GM23338 (cell line): Measurements from ENCODE around the gene MAP3K7CL. TPM values are rescaled to one million over a fixed set of nuclear protein-coding genes. Genes with fewer than 3 reads are reported as not detected.

Source experiments
- ATAC-seq: fragments of 200-7000 bp; cut with Tn5 transposase; 3 replicates; pipeline ENCODE4 v1.9.1; 2020
- DNase-seq: peaks from one replicate; pipeline ENCODE4 v3.0.0-alpha.2; 2015; ENCODE audit warnings: low spot score
- H2AFZ ChIP-seq: fragments of 200-600 bp; sonication (generic); 2 replicates; pipeline ENCODE4 v1.8.0; 2016; ENCODE audit warnings: antibody characterized with exemption, mild to moderate bottlenecking, moderate library complexity
- H3F3A ChIP-seq: fragments of 200-600 bp; sonication (generic); replicated peaks from 2 replicates; pipeline ENCODE4 v1.8.0; 2017; ENCODE audit warnings: antibody characterized with exemption, mixed run types, low read depth
- H3K27ac ChIP-seq: fragments of 200-600 bp; sonication (generic); 2 replicates; pipeline ENCODE4 v1.6.1; 2016; ENCODE audit warnings: low read depth
- H3K27me3 ChIP-seq: fragments of 200-600 bp; sonication (generic); 2 replicates; pipeline ENCODE4 v1.8.0; 2016; ENCODE audit warnings: mild to moderate bottlenecking, mixed run types, moderate library complexity; ENCODE audit not compliant: insufficient read depth
- H3K36me3 ChIP-seq: fragments of 200-600 bp; sonication (generic); 2 replicates; pipeline ENCODE4 v1.8.0; 2016; ENCODE audit warnings: mild to moderate bottlenecking; ENCODE audit not compliant: insufficient read depth
- H3K4me1 ChIP-seq: fragments of 200-600 bp; sonication (generic); 2 replicates; pipeline ENCODE4 v1.8.0; 2016; ENCODE audit warnings: mild to moderate bottlenecking, moderate library complexity; ENCODE audit not compliant: insufficient read depth
- H3K4me2 ChIP-seq: fragments of 200-600 bp; sonication (generic); 2 replicates; pipeline ENCODE4 v1.7.1; 2017; ENCODE audit warnings: mixed run types
- H3K4me3 ChIP-seq: fragments of 200-600 bp; sonication (generic); 2 replicates; pipeline ENCODE4 v1.6.1; 2016; ENCODE audit warnings: mixed run types
- H3K79me2 ChIP-seq: fragments of 200-600 bp; sonication (generic); replicated peaks from 2 replicates; pipeline ENCODE4 v1.8.0; 2017; ENCODE audit warnings: mild to moderate bottlenecking; ENCODE audit not compliant: insufficient read depth
- H3K9me2 ChIP-seq: fragments of 200-600 bp; sonication (generic); 2 replicates; pipeline ENCODE4 v1.8.0; 2017; ENCODE audit not compliant: insufficient read depth
- H4K20me1 ChIP-seq: fragments of 200-600 bp; sonication (generic); replicated peaks from 2 replicates; pipeline ENCODE4 v1.8.0; 2017; ENCODE audit warnings: mild to moderate bottlenecking; ENCODE audit not compliant: insufficient read depth
- H3K27ac Mint-ChIP-seq: 2 replicates; pipeline ENCODE4 v1.8.0; 2020; ENCODE audit warnings: inconsistent platforms, mild to moderate bottlenecking, moderate library complexity, mixed read lengths
- H3K27me3 Mint-ChIP-seq: 3 replicates; pipeline ENCODE4 v1.8.0; 2022; ENCODE audit warnings: low read depth, mild to moderate bottlenecking, moderate library complexity, mixed read lengths, inconsistent platforms; ENCODE audit not compliant: insufficient read depth, poor library complexity
- H3K36me3 Mint-ChIP-seq: 3 replicates; pipeline ENCODE4 v1.8.0; 2021; ENCODE audit warnings: low read depth, mild to moderate bottlenecking, inconsistent platforms, moderate library complexity, mixed read lengths
- H3K4me1 Mint-ChIP-seq: 3 replicates; pipeline ENCODE4 v1.8.0; 2020; ENCODE audit warnings: mild to moderate bottlenecking, inconsistent platforms, mixed read lengths
- H3K4me3 Mint-ChIP-seq: 3 replicates; pipeline ENCODE4 v1.8.0; 2021; ENCODE audit warnings: moderate library complexity, mild to moderate bottlenecking, inconsistent platforms, mixed read lengths
- H3K9me3 Mint-ChIP-seq: 3 replicates; pipeline ENCODE4 v1.8.0; 2020; ENCODE audit warnings: moderate library complexity, mild to moderate bottlenecking, inconsistent platforms, mixed read lengths
- CTCF ChIP-seq, 2 experiments: fragments of 200-600 bp in 1 of 2; sonication (generic) in 1 of 2; conservative IDR thresholded peaks; 2 replicates each; pipeline versions ENCODE4 v1.5.1 to v1.6.1; 2016 to 2017; ENCODE audit warnings: antibody characterized with exemption in 2 of 2, low read depth in 2 of 2, mild to moderate bottlenecking in 2 of 2, moderate library complexity in 1 of 2
- ETS1 ChIP-seq: IDR thresholded peaks from 2 replicates; pipeline ENCODE4 v1.6.1; 2016; ENCODE audit warnings: antibody characterized with exemption
- EZH2 ChIP-seq: fragments of 200-600 bp; sonication (generic); IDR thresholded peaks from one replicate; pipeline ENCODE4 v1.8.0; 2017; ENCODE audit warnings: antibody characterized with exemption, mild to moderate bottlenecking, low read depth; ENCODE audit not compliant: unreplicated experiment
- EZH2phosphoT487 ChIP-seq: fragments of 200-600 bp; sonication (generic); IDR thresholded peaks from one replicate; pipeline ENCODE4 v1.8.1; 2018; ENCODE audit warnings: antibody characterized with exemption; ENCODE audit not compliant: unreplicated experiment
- REST ChIP-seq: IDR thresholded peaks from one replicate; pipeline ENCODE4 v1.6.1; 2018; ENCODE audit warnings: antibody characterized with exemption; ENCODE audit not compliant: unreplicated experiment
- STAT1 ChIP-seq: IDR thresholded peaks from one replicate; pipeline ENCODE4 v1.6.1; 2016; ENCODE audit warnings: antibody characterized with exemption; ENCODE audit not compliant: unreplicated experiment
- polyA plus RNA-seq: library from polyadenylated mRNA; unstranded; fragments of >200 nt; fragmentation: Nextera tagmentation; extraction: Ambion mirVana; gene quantifications from 2 replicates; pipeline ENCODE4 v1.2.1, GENCODE V29; 2016
- total RNA-seq: library from RNA; depleted of rRNA; stranded (reverse); fragments of >200 nt; shearing (Covaris generic); gene quantifications from 2 replicates; pipeline ENCODE4 v1.2.3, GENCODE V29; 2014
- TF ChIP-seq, protein P1 (sequence below): fragments of 250-450 bp; sonication (Bioruptor Pico); IDR thresholded peaks from 2 replicates; pipeline ENCODE4 v1.5.0; 2020; ENCODE audit warnings: mild to moderate bottlenecking, moderate library complexity

MAP3K7CL gene
- total and polyA plus RNA-seq, 2 experiments from 2014 or later, result 2.4 to 3.6 TPM

DNA sequence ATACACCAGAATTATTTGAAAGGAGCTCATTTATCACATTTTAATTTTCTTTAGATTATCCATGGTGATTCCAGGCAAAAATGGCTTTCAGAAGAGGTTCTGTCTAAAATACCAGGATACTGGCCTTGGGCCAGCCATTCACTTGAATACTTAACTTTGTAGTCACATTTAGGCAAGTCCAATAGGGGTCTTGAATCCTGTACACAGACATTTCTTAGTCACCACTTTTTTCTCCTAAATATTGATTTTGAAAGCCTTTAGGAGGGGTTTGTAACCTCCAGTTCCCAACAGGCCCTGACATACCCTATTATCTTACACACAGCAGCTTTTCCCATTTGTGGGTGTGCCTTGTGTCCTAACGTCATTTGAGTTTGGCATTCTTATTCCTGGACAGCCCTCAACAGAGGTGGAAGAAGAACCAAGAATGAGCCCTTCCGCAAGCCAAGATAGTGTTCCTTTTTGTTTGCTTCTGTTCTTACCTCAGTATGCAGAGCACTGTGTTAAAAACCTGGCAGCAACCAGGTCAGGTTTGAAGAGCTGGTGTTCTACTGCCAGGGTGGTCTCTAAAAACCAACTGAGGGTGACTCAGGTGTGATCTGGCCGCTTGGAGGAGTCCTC, 19.5 kb downstream of the MAP3K7CL start:
- Mint-ChIP-seq H3K4me3 (no peak overlapping the region), H3K27ac (no peak overlapping the region), H3K27me3 (peaks cover 2% of the 10 kb centered on the region), H3K36me3 (no peaks in the 10 kb centered on the region), H3K4me1 (no peaks in the 10 kb centered on the region), H3K9me3 (no peaks in the 10 kb centered on the region)
- Histone ChIP-seq H3K4me1 (no peaks in the 10 kb centered on the region), H4K20me1 (no peaks in the 10 kb centered on the region), H3K36me3 (no peaks in the 10 kb centered on the region), H3K79me2 (no peaks in the 10 kb centered on the region), H3K27me3 (no peaks in the 10 kb centered on the region), H3K4me2 (no peak overlapping the region), H3K4me3 (no peak overlapping the region), H3K27ac (no peak overlapping the region), H2AFZ (no peak overlapping the region), H3K9me2 (0 out of 2 replicates have a peak, but pooled peaks cover 5% of the 10 kb centered on the region), H3F3A (no peaks in the 10 kb centered on the region)
- DNase-seq (no peak), ATAC-seq (no peak)
- no peak for TF ChIP-seq ETS1
- TF ChIP-seq, protein P1, sequence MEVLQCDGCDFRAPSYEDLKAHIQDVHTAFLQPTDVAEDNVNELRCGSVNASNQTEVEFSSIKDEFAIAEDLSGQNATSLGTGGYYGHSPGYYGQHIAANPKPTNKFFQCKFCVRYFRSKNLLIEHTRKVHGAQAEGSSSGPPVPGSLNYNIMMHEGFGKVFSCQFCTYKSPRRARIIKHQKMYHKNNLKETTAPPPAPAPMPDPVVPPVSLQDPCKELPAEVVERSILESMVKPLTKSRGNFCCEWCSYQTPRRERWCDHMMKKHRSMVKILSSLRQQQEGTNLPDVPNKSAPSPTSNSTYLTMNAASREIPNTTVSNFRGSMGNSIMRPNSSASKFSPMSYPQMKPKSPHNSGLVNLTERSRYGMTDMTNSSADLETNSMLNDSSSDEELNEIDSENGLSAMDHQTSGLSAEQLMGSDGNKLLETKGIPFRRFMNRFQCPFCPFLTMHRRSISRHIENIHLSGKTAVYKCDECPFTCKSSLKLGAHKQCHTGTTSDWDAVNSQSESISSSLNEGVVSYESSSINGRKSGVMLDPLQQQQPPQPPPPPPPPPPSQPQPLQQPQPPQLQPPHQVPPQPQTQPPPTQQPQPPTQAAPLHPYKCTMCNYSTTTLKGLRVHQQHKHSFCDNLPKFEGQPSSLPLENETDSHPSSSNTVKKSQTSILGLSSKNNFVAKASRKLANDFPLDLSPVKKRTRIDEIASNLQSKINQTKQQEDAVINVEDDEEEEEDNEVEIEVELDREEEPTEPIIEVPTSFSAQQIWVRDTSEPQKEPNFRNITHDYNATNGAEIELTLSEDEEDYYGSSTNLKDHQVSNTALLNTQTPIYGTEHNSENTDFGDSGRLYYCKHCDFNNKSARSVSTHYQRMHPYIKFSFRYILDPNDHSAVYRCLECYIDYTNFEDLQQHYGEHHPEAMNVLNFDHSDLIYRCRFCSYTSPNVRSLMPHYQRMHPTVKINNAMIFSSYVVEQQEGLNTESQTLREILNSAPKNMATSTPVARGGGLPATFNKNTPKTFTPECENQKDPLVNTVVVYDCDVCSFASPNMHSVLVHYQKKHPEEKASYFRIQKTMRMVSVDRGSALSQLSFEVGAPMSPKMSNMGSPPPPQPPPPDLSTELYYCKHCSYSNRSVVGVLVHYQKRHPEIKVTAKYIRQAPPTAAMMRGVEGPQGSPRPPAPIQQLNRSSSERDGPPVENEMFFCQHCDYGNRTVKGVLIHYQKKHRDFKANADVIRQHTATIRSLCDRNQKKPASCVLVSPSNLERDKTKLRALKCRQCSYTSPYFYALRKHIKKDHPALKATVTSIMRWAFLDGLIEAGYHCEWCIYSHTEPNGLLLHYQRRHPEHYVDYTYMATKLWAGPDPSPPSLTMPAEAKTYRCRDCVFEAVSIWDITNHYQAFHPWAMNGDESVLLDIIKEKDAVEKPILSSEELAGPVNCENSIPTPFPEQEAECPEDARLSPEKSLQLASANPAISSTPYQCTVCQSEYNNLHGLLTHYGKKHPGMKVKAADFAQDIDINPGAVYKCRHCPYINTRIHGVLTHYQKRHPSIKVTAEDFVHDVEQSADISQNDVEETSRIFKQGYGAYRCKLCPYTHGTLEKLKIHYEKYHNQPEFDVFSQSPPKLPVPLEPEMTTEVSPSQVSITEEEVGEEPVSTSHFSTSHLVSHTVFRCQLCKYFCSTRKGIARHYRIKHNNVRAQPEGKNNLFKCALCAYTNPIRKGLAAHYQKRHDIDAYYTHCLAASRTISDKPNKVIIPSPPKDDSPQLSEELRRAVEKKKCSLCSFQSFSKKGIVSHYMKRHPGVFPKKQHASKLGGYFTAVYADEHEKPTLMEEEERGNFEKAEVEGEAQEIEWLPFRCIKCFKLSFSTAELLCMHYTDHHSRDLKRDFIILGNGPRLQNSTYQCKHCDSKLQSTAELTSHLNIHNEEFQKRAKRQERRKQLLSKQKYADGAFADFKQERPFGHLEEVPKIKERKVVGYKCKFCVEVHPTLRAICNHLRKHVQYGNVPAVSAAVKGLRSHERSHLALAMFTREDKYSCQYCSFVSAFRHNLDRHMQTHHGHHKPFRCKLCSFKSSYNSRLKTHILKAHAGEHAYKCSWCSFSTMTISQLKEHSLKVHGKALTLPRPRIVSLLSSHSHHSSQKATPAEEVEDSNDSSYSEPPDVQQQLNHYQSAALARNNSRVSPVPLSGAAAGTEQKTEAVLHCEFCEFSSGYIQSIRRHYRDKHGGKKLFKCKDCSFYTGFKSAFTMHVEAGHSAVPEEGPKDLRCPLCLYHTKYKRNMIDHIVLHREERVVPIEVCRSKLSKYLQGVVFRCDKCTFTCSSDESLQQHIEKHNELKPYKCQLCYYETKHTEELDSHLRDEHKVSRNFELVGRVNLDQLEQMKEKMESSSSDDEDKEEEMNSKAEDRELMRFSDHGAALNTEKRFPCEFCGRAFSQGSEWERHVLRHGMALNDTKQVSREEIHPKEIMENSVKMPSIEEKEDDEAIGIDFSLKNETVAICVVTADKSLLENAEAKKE, result no peak
- TF ChIP-seq REST, result no peak
- no peak for TF ChIP-seq EZH2
- no peak for TF ChIP-seq EZH2phosphoT487
- TF ChIP-seq CTCF (conservative IDR thresholded peaks at IDR 0.05; ENCODE audit: low read depth in 2 of 2), result no peak
- no peak for TF ChIP-seq STAT1
